Heart left ventricle (tissue), 16 donors: ENCODE measurements around the gene FAT2. TPM values are rescaled to one million over a fixed set of nuclear protein-coding genes. Genes with fewer than 3 reads are reported as not detected.

ENCODE experiments used
- ATAC-seq, 4 donors: fragments of 200-7000 bp; cut with Tn5 transposase; one replicate each; pipeline ENCODE4 v1.9.1; 2020 to 2022; ENCODE audit warnings: moderate library complexity in 4 of 4, mild to moderate bottlenecking in 3 of 4, moderate number of reproducible peaks in 1 of 4
- DNase-seq, 5 donors: peaks; one replicate each; pipeline ENCODE4 v3.0.0-alpha.2; 2020
- H3K27ac ChIP-seq, 12 donors: fragments of 200-600 bp; sonication (generic) in 4 of 12; one replicate each; pipeline versions ENCODE4 v1.5.0 to v1.8.0; 2016 to 2022; ENCODE audit warnings: mild to moderate bottlenecking in 2 of 12
- H3K27me3 ChIP-seq, 9 donors: fragments of 200-600 bp; sonication (generic) in 2 of 9; one replicate each; pipeline versions ENCODE4 v1.5.1 to v1.8.0; 2016 to 2022; ENCODE audit warnings: mild to moderate bottlenecking in 3 of 9
- H3K36me3 ChIP-seq, 9 donors: fragments of 200-600 bp; sonication (generic) in 2 of 9; one replicate each; pipeline versions ENCODE4 v1.5.0 to v1.8.0; 2018 to 2022; ENCODE audit warnings: mild to moderate bottlenecking in 2 of 9
- H3K4me1 ChIP-seq, 12 donors: fragments of 200-600 bp; sonication (generic) in 4 of 12; one replicate each; pipeline versions ENCODE4 v1.5.0 to v1.8.0; 2016 to 2022; ENCODE audit warnings: mild to moderate bottlenecking in 3 of 12
- H3K4me3 ChIP-seq, 12 donors: fragments of 200-600 bp; sonication (generic) in 4 of 12; one replicate each; pipeline versions ENCODE4 v1.5.0 to v1.8.0; 2017 to 2022; ENCODE audit warnings: mild to moderate bottlenecking in 9 of 12, moderate library complexity in 4 of 12
- H3K9me3 ChIP-seq, 12 donors: fragments of 200-600 bp; sonication (generic) in 4 of 12; one replicate each; pipeline versions ENCODE4 v1.5.0 to v1.8.0; 2016 to 2022; ENCODE audit warnings: mild to moderate bottlenecking in 1 of 12
- CTCF ChIP-seq, 12 donors: fragments of 200-600 bp; sonication (generic) in 4 of 12; IDR thresholded peaks; one replicate each; pipeline versions ENCODE4 v1.5.0 to v1.8.0; 2018 to 2022; ENCODE audit warnings: antibody characterized with exemption in 12 of 12, mild to moderate bottlenecking in 5 of 12
- POLR2A ChIP-seq, 2 donors: fragments of 450-650 bp; IDR thresholded peaks; one replicate each; pipeline ENCODE4 v1.6.1; 2017; ENCODE audit warnings: antibody characterized with exemption in 2 of 2, mild to moderate bottlenecking in 2 of 2, moderate library complexity in 2 of 2
- WGBS, 4 donors: extraction: QIAGEN DNeasy Blood & Tissue Kit in 2 of 4; methylation state at CpG; one replicate each; pipeline versions ENCODE4 v1.1.5 to v1.1.7; 2013 to 2018; 5-methylcytosine and 5-hydroxymethylcytosine counted together
- intact Hi-C, 10 donors: fragments of 100-400 bp; cut with DNase I; formaldehyde crosslinking; loops; one replicate each; pipeline versions ENCODE4 v1.11.1 to v1.14.2; 2022
- polyA plus RNA-seq, 2 donors: library from polyadenylated mRNA; stranded (reverse); fragments of 200-250 nt; gene quantifications; one replicate each; pipeline ENCODE4 v1.2.3, GENCODE V29; 2013
- total RNA-seq, 9 donors: library from RNA; depleted of rRNA in 2 of 9; stranded (reverse); fragments of >200 nt in 2 of 9; fragmentation: NEBNext Ultra II Directional in 3 of 9; extraction: Animal tissue kit (Norgen Biotek cat#: 25700) in 3 of 9; gene quantifications; one replicate each; pipeline versions ENCODE4 v1.1.0 to v1.2.4, GENCODE V29; 2016 to 2023
- donor health status: ischemic (EF 13 %, LVEDD 7.1; RV severe dilation, severe dysfunction).
- donor health status: healthy with polysubstance abuse.
- donor health status: DM: no; HTN: yes; CAD: no.
- donor health status: DM: no; HTN: no; CAD: no.
- donor health status: ischemic (EF 25% LVEDD 6.9; RV normal size, moderate dysfunction).
- donor health status: ischemic (EF 25% LVEDD 5.7; RV mildly dilated, moderate dysfunction).
- donor health status: healthy.
- donor health status: DM: yes; HTN: yes; CAD: no.
- donor health status: ischemic (EF 35%, LVEDD 5.7; RV mildly dilated, moderate dysfunction).
- donor health status: nonischemic (EF 11% LVEDD 7.7; RV severe dilation, severe dysfunction).
- donor health status: DM: yes; HTN: yes; CAD: no.
- donor health status: PGD.
- donor health status: ischemic (EF 29% LVEDD 5.4; RV normal size, mild dysfunction).
- donor health status: nonischemic (EF 23%, LVEDD 6.1; RV moderate dilation, normal function).

The FAT2 gene
- total and polyA plus RNA-seq, 11 donors: 0.01 to 0.18 (median 0.04) TPM; not detected in 3

GRCh38 chr5:151578326-151579025, 12.7 kb downstream of the FAT2 start:
- 90 to 94% (median 94%) methylated on average over 6 of the region's 6 CpGs for WGBS, 4 donors
- Histone ChIP-seq H3K4me1 (peaks cover 0 to 16% (median 0%) of the 10 kb centered on the region in 12 donors), H3K4me3 (no peak overlapping the region), H3K27ac (peak overlapping the region in 1 of 12 donors; percentile 86), H3K27me3 (peaks cover 0 to 2% (median 0%) of the 10 kb centered on the region in 9 donors), H3K36me3 (no peaks in the 10 kb centered on the region), H3K9me3 (no peaks in the 10 kb centered on the region)
- intact Hi-C loops: no loop called here
- DNase-seq (no peak), ATAC-seq (no peak)
- no peak for TF ChIP-seq POLR2A (IDR thresholded peaks at IDR 0.05)
- no peak for TF ChIP-seq CTCF (IDR thresholded peaks at IDR 0.05)

- H3K27me3 ChIP-seq: peaks cover 0 to 5% (median 0%) of the 10 kb centered on the region in 9 donors
- peaks cover 0 to 16% (median 0%) of the 10 kb centered on the region in 12 donors for H3K4me1 ChIP-seq
- ATAC-seq (peak in 3 of 4 donors; percentile 16 to 66 (median 54)), DNase-seq (peak in 1 of 5 donors; percentile 27)
- H3K9me3 ChIP-seq: no peaks in the 10 kb centered on the region
- no peaks in the 10 kb centered on the region for H3K36me3 ChIP-seq
- TF ChIP-seq POLR2A (IDR thresholded peaks at IDR 0.05) (no peak), CTCF (IDR thresholded peaks at IDR 0.05) (no peak)
- no peak overlapping the region for H3K4me3 ChIP-seq
- peak overlapping the region in 1 of 12 donors; percentile 86 for H3K27ac ChIP-seq
- intact Hi-C loops: no loop called here
- WGBS, 4 donors: 58 to 70% (median 61%) methylated on average over 5 of the region's 5 CpGs
Observed at GRCh38 chr5:151577566-151577965, 13.6 kb downstream of the FAT2 start.

- Histone ChIP-seq H3K9me3 (no peaks in the 10 kb centered on the region), H3K36me3 (no peaks in the 10 kb centered on the region), H3K27me3 (peaks cover 0 to 5% (median 0%) of the 10 kb centered on the region in 9 donors), H3K4me3 (no peak overlapping the region), H3K27ac (no peak overlapping the region), H3K4me1 (peaks cover 0 to 16% (median 2%) of the 10 kb centered on the region in 12 donors)
- intact Hi-C loops: no loop called here
- TF ChIP-seq POLR2A (IDR thresholded peaks at IDR 0.05) (no peak), CTCF (IDR thresholded peaks at IDR 0.05) (no peak)
- 89 to 100% (median 95%) methylated on average over 1 of the region's 1 CpG for WGBS, 4 donors
- ATAC-seq (no peak), DNase-seq (no peak)
Observed at GRCh38 chr5:151574444-151574996, 16.6 kb downstream of the FAT2 start.

- H3K4me3 ChIP-seq: no peak overlapping the region
- intact Hi-C loops: no loop called here
- H3K9me3 ChIP-seq: no peaks in the 10 kb centered on the region
- 86 to 89% (median 87%) methylated on average over 5 to 8 of the region's 8 CpGs for WGBS, 4 donors
- TF ChIP-seq POLR2A (IDR thresholded peaks at IDR 0.05) (no peak), CTCF (IDR thresholded peaks at IDR 0.05) (no peak)
- no peak for DNase-seq
- H3K27ac ChIP-seq: no peak overlapping the region
- no peak for ATAC-seq
- peaks cover 0 to 10% (median 3%) of the 10 kb centered on the region in 12 donors for H3K4me1 ChIP-seq
- no peaks in the 10 kb centered on the region for H3K36me3 ChIP-seq
- H3K27me3 ChIP-seq: peaks cover 0 to 5% (median 0%) of the 10 kb centered on the region in 9 donors
Observed at GRCh38 chr5:151572657-151573368, 18.3 kb downstream of the FAT2 start.
